GM19324 (cell line): ENCODE data around the gene TRIM41.
"Not testable (repeated sequence)": the region's sequence is repeated elsewhere in the genome, so short reads cannot be mapped to it uniquely, and the experiment has no call there.

Experiments used
- ATAC-seq: cut with Tn5 transposase; IDR thresholded peaks from one replicate; pipeline ENCODE4 v1.9.1; 2021; ENCODE audit warnings: mild to moderate bottlenecking, moderate library complexity; ENCODE audit not compliant: unreplicated experiment, low FRiP score

TRIM41 gene

DNA sequence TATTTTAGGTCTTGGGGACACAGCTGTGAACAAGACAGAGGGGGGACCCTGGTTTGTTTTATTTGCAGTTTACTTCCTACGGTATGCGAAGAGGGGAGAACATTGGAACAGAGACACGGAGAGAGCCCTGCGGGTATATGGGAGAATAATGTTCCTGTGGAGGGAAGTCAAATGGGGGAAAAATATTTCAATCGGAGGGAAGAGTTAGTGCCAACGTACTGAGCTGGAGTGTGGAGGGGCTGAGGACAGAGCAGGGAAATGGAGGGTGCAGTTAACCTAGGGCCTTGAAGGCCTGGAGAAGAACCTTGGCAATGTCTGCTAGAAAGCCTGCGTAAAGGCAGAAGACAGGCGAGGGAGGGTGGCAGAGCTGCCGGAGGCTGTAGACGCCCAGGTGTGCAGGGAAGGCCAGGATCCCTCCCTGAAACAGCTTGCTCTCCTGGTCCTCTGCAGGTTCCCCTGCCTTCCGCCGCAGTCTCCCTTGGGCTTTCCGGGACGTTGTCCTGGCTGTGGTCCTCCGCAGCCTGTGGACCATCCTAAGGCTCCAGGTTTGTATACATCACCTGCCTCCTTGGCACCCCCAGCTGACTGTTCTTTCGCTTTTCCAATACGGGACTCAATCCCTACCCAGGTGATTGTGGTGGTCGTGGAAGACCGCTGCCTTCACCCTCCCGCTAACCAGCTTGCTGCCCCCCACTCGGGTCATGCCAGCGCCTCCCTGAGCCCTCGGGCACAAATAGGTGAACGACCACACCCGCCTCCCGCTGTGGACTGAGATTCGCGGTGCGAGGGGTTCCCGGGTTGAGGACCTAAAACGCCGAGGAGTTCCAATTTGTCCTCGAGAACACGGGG is 22.6 kb downstream of the TRIM41 start:
- ATAC-seq = no peak

GRCh38 chr5:181246276-181247049 is 23.4 kb downstream of the TRIM41 start:
- peak; percentile 47 for ATAC-seq

DNA sequence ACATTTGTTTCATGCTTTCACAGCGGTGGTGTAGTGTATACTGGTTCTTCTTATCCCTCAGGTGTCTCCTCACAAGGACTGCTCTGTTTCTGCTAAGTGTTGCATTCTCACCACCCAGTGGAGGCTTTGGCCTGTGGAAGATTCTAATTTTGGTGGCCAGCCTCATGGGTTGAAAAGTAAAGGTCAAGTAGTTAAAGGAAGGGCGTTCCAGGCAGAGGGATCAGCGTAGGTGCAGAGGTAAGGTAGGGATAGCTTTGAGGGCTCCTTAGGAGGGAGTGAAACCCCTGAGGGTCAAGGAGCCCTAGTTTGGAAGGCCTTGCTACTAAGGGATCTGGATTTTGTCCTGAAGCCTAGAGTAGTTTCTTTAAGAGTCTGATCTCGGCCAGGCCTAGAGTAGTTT is 25.2 kb downstream of the TRIM41 start:
- ATAC-seq = no peak

GRCh38 chr5:181255276-181255675 is 32.2 kb downstream of the TRIM41 start:
- no peak for ATAC-seq

GRCh38 chr5:181255836-181256578 is 32.9 kb downstream of the TRIM41 start:
- ATAC-seq = no peak

GRCh38 chr5:181258576-181258975 is 35.5 kb downstream of the TRIM41 start:
- ATAC-seq = no peak

- ATAC-seq = no peak
Observed at GRCh38 chr5:181259283-181259682, 36.2 kb downstream of the TRIM41 start.

DNA sequence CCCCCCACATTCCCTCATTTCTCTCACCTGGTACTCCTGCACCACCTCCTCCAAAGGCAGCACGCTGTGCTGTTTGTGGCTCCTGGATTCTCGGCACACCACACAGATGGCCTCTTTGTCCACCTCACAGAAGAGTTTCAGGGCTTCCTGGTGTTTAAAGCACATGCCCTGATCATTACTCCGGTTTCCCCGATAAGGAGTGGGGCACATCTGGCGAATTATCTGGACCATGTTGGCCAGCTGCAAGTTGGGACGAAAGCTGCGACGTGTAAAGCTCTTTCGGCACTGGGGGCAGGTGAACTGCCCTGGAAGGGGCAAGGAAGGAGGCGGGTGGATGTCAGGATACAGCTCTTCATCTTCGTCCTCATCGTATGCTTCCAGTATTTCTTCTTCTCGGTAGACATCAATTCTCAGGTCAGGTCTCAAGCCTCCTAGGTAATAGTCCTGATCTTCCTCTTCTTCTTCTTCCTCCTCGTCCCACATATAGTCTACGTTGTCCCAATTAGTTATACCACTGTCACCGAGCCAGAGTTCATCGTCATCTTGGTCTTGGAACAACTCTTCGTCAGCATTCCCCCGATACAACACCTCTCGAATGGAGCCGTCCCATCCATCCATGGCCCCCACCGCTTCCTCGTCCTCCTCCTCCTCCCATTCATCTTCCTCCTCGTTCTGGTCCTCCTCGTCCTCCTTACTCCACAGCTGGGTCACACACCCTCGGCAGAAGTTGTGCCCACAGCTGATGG is 37.1 kb downstream of the TRIM41 start:
- no peak for ATAC-seq

- ATAC-seq = peak; percentile 82
Observed at GRCh38 chr5:181260720-181261319, 37.7 kb downstream of the TRIM41 start, which contains the start of gene TRIM52. TSS of gene TRIM52 (minus strand) at chr5:181261143. CDS start at chr5:181260813, 330 bp downstream.

- peak; percentile 61 for ATAC-seq
Observed at GRCh38 chr5:181261320-181262049, 38.4 kb downstream of the TRIM41 start.

- ATAC-seq = no peak
Observed at GRCh38 chr5:181263633-181264032, 40.6 kb downstream of the TRIM41 start.

DNA sequence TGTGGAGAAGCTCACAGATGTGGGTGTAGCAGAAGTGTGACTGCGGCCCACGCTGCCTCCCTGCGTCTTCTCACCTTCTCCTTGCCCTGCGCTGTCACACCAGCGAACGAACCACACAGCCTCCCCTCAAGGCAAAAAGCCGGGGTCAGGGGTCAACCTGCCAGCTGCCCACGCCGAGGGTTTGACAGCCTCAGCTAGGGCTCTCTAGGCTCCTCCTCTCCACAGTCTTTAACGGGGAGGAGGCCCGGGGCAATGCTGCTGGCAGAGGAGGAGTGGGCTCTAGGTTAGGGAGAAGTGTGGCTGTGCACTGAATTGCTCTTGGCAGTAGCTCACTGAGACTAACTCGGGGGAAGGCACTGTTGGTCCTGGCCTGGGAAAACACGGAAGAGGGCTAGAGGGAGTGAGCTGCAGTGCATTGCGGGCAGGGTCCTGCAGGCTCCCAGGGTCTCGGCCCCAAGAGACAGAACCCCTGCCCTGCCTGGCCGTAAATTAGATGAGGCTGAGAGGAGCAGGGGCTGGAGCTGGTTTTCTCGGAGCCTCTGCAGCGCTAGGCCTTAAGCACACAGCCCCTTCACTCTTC is 42.1 kb downstream of the TRIM41 start:
- no peak for ATAC-seq

GRCh38 chr5:181267291-181267904 is 44.3 kb downstream of the TRIM41 start:
- not testable (repeated sequence) for ATAC-seq

GRCh38 chr5:181267907-181268306 is 44.8 kb downstream of the TRIM41 start:
- not testable (repeated sequence) for ATAC-seq

DNA sequence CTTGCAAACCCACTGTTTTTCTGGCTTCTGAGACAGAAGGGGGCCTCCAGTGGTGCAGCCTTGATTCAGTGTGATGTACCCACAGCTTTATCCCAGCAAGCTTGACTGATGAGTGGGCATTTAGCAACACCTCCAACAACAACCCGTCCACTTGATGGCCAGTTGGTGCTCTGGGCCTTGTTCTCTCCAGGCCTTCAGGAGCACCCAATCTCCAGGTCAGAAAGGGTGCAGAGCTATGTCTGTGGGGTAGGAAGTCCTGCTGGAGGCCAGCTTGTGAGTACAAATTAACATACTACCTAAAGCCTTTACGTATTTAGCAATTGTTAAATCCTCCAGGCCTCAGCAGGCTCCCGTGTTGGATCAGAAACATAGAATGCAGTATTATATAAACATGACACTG is 48.0 kb downstream of the TRIM41 start:
- no peak for ATAC-seq

DNA sequence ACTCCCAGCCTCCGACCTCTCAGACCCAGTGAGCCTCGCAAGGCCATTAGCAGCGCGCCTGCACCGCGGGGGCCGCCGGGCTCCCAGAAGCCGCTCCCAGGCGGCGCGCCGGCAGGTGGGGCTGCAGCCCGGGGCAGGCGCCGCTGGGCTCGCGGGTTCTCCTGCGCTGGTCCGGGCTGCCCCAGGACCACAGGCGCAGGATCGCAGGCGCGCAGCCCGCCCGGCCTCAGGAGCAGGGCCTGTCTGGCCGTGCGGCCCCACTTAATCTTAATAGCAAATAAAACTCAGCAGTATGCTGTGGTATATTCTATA is 50.3 kb downstream of the TRIM41 start:
- not testable (repeated sequence) for ATAC-seq

- ATAC-seq = no peak
Observed at GRCh38 chr5:181280251-181280762, 57.2 kb downstream of the TRIM41 start.
